ENCODE results near the gene SDC4.

The SDC4 gene

DNA sequence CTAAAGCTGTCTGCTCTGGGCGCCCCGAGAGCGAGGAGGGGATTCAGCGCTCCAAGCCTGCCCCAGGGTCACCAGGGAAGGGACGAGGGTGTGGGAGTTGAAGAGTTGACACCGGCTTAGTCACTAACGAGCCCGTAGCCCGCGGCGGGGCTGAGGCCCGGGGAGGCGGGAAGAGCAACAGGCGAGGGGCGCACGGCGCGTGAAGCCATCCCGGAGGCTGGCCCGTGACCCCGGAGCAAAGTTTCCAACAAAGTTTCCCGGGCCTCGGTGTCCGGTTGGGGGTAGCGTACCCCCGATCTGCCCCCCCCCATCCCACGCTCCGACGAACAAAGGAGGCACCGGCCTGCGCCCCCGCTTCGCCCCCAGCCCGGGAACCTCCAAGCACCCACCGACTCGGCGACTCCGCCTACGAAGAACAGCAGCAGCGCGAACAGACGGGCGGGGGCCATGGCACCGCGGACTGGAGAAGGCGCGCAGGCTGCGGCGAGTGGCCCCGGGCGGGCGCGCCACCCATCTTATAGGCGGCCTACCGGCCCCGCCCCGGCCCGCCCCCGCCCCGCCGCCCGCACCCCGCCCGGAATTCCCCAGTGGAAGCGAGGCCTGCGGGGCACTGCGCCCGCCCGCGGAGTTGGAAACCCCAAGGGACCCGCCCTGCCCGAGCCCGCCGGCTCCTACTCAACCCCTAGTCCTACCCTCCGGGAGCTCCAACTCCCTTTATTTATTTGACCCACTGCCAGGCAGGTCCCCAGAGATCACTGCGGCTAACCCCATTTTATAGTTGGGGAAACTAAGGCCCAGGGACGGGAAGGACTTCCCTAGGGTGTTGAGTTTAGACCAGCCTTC, at the start of gene SDC4:
Gene SDC4 (minus strand): TSS at position 489 of the 843 bp plus-strand sequence. CDS start 40 bp downstream, at position 449.
- peak; percentile 80 for DNase-seq

DNA sequence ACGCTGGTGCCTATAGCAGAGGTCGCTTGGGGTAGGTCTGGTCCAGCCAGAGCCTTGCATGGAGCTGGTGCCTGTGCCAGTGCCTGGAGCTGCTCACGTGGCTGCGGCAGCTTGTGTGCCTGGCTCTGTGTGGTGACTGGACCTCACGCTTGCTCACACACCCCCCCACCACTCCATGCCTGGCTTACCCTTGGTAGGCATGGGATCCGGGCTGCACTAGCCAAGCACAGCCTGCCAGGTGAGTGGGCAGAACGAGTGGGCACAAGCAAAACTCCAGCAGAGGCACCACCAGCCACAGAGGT, 46.8 kb upstream of the SDC4 start:
- no peak for DNase-seq

DNA sequence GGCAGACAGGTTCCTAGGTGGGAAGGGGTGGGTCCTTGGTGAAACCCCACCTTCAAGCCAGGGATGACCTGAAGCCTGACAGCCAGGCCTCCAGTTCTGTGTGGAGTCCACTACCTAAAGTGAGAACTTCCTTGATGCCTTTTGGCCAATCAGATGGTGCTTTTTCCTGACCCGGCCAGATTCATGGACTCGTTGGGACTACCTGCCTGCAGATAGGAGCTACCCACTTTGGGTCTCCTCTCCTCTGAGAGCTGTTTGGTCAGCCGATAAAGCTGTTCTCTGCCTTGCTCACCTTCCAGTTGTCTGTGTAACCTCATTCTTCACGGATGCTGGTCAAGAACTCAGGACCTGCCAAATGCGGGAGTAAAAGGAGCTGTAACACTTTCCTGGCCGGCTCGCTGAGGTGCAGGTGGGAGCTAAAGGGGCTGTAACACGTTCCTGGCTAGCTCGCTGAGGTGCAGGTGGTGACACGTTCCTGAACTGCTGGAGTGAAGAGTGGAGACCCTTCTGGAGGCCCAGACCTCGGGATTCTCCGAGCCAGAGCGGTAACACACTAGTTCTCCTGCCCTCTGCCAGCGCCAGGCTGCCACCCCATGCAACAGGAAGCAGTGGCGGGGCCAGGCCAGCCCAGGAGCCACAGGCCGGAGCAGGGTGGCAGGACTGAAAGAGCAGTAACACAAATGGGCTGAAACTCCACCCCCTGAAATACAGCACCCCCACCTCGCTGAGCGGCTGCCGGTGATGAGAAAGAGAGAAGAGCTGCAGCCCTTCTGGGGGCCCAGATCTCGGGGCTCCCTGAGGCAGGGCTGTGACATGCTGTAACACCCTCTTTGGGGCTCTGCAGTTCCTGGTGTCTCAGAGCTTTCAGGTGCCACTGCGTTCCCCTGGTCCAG, 46.2 kb upstream of the SDC4 start:
- no peak for DNase-seq

DNA sequence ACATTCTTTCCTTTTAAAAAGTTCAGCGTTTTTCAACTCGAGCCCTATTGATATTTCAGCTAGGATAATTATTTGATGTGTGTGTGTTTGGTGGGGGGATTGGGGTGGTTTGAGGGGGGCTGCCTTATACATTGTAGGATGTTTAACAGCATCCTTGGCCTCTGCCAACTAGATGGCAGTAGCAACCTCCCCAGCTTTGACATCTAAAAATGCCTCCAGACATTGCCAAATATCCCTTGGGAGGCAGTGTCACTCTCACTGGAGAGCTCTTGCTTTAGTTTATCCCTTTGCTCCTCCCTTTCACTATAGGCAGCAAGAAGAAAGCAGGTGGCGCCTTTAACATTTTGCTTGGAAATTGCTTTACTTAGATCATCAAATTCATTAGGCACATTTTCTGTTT, 44.5 kb upstream of the SDC4 start:
- DNase-seq, result no peak

DNA sequence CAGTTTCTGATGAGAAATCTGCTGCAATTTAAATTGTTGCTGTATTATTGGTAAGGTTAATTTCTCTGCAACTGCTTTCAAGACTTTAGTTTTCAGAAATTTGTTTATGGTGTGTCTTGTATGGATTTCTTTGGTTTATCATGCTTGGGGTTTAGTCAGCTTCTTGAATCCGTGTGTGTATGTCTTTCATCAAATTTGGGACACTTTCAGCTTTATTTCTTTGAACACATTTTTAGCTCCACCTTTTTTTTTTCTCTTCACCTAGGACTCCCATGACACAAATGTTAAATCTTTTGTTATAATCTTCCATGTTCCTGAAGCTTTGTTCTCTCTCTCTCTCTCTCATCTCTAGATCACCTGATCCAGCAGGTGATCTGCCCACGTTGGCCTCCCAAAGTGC, 43.3 kb upstream of the SDC4 start:
- DNase-seq, result no peak

GRCh38 chr20:45390931-45391330, 42.7 kb upstream of the SDC4 start:
- no peak for DNase-seq

DNA sequence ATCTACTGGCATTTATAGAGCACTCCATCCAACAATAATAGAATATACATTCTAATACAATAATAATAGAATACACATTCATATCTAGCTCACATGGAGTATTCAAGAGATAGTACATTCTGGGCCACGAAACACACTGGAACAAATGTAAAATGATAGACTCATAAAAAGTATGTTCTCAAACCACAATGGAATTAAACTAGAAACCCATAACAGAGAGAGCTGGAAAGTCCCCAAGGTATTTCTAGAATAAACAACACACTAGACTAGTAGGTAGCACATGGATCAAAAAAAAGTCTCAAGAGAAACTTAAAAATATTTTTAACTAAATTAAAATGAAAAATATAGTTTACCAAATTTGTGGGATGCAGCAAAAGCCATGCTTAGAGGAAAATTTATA, 39.0 kb upstream of the SDC4 start:
- no peak for DNase-seq

- DNase-seq, result no peak
Observed at GRCh38 chr20:45378191-45378590, 30.0 kb upstream of the SDC4 start, which contains the start of gene TP53TG5. TSS of gene TP53TG5 (minus strand) at chr20:45378325. CDS start at chr20:45378236, 89 bp downstream.

DNA sequence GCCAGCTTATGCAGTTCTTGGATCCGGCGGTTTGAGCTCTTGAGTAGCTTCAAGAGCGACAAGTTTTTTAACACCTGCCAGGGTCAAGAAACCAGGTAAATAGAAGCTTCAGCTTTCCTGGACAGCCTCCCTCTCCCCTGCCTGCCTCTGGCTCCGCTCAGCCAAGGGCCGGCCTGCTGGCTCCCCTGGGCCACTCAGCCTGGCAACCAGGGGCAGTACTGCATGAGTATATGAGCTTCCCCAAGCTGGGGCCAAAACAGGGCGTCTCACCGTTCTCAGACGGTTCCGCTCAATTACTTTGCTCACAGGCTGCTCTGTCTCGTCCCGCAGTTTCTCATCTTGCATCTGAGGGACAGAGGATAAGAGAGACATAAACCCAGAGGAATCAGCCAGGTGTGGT, 29.0 kb upstream of the SDC4 start:
- DNase-seq, result no peak

GRCh38 chr20:45374966-45375365, 26.7 kb upstream of the SDC4 start:
- DNase-seq, result no peak

GRCh38 chr20:45374101-45374467, 25.9 kb upstream of the SDC4 start:
- no peak for DNase-seq

- DNase-seq, result peak; percentile 85
Observed at GRCh38 chr20:45373353-45374100, 25.3 kb upstream of the SDC4 start.

DNA sequence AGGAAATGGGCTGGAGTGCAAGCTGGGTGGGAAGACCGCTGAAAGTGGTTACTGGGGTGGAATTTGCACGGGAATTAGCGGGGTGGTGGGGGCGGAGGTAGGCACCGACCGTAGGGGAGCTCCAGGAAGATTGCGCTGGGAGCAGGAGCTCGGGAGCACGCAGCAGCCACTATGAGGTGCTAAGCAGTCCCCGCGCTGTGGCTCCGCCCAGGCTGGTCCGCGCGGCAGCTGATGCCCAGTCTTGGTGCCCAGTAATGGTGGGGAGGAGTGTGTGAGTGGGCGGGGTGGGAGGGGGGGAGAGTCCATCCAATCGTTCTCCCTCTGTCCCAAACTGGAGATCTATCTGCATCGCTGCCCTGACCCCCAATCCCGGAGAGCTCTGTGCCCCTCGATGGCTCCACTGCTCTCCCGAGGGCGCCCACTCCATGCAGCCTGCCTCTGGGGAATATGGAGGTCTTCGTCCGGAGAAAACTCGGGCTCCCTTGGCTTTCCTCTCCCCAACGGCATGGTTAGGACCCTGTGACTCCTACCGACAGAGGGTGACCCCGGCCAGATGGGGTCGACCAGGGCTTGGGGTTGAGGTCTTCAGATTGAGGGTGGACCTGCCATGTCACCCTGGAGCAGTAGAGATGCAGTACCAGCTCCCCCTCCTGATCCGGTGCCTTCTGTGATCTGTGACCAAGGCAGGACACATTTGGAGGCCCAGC, 24.6 kb upstream of the SDC4 start:
- DNase-seq, result no peak

- DNase-seq, result no peak
Observed at GRCh38 chr20:45372241-45372640, 24.0 kb upstream of the SDC4 start.

DNA sequence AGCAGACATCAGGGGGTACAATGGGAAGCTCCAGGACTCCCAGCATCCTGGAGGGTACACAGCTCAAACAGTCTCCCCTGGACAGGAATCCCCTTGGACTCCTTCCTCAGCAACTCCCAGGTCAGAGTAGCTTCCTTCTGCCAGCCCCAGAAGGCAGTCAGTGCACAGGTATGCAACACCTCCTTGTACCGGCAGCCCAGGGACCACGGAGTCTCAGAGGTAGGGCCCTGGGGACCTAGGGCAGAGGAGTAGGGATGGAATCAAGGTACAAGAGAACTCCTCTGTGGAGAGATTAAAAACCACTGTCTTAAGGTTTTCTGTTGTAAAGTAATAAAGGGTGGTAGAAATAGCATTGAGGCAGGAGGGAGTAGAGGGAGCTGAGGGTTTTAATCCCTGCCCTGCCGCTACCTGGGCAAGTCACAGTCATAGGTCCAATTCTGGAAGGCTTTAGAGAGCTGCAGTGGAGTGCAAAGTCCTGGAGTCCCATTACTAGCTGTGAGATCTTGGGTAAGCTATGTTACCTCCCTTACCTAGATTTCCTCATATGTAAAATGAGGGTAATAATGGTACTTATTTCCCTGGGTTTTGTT, 22.4 kb upstream of the SDC4 start:
- no peak for DNase-seq

GRCh38 chr20:45368221-45368980, 20.2 kb upstream of the SDC4 start:
- DNase-seq, result no peak

DNA sequence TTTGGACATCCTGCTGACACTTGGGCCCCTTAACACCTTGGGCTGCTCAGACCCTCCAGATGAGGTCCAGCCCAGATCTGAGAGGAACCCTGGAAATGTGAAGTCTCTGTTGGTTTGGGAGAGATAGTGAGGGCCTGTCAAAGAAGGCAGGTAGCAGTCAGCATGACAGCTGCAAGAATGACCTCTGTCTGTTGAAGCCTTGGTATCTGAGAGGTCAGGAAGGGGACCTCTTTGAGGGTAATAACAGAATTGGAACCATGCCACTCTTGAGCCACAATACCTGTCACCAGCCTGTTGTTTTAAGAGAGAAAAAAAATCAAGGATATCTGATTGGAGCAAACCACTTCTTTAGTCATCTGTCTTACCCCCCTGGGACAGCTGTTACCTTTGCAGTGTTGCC, 18.9 kb upstream of the SDC4 start:
- no peak for DNase-seq

DNA sequence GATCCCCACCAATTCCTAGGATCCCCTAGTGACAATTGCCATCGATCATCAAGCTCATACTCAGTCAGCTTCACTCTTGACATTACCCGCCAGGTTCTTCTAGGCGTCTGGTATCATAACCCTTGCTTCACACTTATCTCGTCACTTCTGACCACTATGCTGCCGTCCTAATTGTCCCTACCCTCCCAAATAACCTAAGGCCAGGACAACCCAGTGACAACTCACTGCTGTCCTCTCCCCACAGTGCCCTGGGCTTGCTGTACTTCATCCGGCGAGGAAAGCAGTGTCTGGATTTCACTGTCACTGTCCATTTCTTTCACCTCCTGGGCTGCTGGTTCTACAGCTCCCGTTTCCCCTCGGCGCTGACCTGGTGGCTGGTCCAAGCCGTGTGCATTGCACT, 18.4 kb upstream of the SDC4 start:
- DNase-seq, result no peak

- no peak for DNase-seq
Observed at GRCh38 chr20:45366192-45366591, 18.0 kb upstream of the SDC4 start.

- no peak for DNase-seq
Observed at GRCh38 chr20:45365444-45365970, 17.3 kb upstream of the SDC4 start.

Data from EL (cell line).